Measurements from ENCODE around the gene GNPAT.

GNPAT gene

GRCh38 chr1:231213831-231214573 lies 27.0 kb upstream of the GNPAT start:
- DNase-seq (ENCODE audit: low spot score): no peak

DNA sequence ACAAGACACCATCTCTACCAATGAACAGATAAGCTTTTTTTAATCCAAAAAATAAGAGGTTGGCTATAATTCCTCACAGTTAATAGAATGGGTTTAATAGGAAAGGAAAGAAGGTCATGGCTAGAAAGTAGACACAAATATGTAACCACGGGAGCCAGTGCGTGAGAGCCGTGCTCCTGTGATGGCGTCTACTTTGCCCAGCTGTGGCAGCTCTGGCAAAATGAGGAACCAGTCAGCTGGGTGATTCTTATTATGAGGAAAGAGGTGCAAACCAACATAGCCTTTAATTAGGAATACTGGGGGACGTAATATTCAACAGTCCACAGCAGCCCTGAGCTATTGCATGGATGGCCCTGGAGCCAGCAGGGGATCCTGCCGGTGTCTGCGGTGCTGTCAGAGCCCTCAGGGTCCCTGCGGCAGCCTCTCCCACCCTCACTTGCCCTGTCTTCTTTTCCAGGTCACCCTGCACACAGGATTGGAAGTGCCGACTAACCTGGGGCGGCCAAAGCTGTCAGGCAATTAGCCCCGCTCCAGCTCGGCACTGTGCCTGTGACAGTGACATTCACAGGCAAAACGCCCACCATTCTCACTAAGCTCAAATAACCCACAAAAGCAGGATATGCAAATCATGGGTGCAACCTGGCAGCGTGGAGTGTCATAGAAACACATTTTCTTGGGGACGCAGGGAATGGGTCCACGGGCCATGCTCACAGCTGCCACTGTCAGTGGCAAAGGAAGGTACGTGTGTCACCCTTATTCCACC lies 25.9 kb upstream of the GNPAT start:
- DNase-seq (ENCODE audit: low spot score): no peak

DNA sequence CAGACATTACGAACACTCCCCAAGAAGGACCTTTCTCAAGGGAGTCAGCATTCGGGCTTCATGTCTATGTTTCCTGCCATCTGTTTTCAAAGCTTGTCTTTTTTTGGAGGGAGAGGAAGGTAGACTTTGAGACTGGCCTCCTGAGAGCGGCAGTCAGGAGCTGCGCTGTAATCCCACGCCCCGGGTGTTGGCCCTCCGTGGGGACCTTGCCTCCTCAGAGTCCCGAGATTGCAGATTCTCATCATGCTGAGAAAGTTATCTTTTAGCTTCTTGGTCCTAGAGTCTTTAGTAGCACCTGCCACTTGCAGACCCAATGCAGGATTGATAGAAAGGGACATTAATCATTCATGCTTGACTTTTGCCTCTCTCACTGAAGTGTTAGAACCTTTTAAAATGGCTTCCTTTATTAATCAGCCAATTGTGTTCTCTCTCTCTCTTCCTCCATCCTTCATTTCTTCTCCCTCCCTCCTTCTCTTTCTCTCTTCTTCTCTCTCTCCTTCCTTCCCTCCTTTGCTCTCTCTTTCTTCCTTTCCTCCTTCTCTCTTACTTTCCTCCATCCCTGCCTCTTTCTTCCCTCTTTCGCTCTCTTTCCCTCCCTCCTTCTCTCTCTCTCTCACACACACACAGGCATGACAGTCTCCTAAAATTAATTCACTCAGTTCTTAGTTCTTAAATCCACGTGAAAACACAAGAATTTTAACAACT lies 25.2 kb upstream of the GNPAT start:
- no peak for DNase-seq (ENCODE audit: low spot score)

DNA sequence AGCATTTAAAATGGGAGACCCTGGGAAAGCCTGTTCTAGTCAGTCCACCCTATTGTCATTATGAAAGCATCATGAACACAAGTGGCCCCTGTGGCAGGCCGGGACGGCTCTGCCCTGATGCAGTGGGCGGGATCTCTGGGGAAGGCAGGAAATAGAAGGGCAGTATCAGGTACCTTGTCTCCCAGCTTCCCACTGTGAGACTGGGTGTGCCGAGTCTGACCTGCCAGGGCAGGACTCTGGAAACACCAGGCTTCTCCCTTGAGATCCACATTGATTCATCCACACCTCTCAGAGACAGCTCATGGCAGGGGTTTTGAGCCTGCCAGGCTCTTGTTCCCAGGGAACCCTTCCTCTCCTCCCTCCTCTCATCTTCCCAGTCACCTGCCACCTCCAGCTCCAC lies 24.5 kb upstream of the GNPAT start:
- DNase-seq (ENCODE audit: low spot score): no peak

DNA sequence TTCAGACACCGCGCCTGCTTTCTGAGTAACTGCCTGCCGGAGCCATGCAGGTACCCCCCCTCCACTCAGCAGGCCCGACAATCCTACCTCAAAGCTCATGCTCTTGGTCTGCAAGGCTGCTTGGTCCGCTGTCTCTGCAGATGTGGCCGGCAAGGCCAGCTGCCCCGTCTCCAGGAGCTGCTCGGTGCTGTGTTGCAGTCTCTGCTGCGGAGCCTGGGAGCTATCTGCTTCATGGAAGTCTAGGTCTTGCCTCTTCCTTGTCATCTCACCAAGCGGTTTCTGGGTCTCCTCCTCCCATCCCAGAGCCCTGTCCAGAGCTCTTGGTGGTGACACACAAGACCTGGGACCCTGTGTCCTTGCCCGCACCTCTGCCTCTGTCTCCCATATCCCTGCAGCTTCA lies 24.0 kb upstream of the GNPAT start:
- no peak for DNase-seq (ENCODE audit: low spot score)

GRCh38 chr1:231218078-231218477 lies 22.9 kb upstream of the GNPAT start:
- DNase-seq (ENCODE audit: low spot score): no peak

- no peak for DNase-seq (ENCODE audit: low spot score)
Measured at GRCh38 chr1:231219422-231220401, 21.3 kb upstream of the GNPAT start.

DNA sequence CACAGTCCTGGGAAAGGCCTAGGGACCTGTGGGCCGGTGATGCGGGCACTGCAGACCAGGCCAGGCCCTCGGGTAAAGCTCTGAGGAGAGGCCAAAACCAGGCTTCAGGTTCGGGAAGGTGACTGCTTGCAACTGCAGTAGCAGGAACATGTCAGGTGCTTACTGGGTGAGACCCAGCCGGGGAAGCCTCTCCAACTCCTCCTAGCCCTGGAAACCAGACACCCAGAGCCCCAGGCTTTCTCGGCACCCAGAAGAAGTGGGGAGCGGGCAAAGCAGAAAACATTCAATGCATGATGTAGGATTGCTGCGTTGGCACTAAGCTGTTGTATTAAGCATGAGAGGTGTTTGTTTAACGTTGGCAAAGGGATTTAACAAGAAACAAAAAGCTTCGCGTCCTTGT lies 20.2 kb upstream of the GNPAT start:
- no peak for DNase-seq (ENCODE audit: low spot score)

GRCh38 chr1:231226156-231226555 lies 14.9 kb upstream of the GNPAT start:
- no peak for DNase-seq (ENCODE audit: low spot score)

GRCh38 chr1:231231511-231231910 lies 9.5 kb upstream of the GNPAT start:
- DNase-seq (ENCODE audit: low spot score): no peak

- no peak for DNase-seq (ENCODE audit: low spot score)
Measured at GRCh38 chr1:231232870-231233734, 7.9 kb upstream of the GNPAT start.

- DNase-seq (ENCODE audit: low spot score): no peak
Measured at GRCh38 chr1:231233735-231234417, 7.1 kb upstream of the GNPAT start.

- DNase-seq (ENCODE audit: low spot score): no peak
Measured at GRCh38 chr1:231234506-231234905, 6.5 kb upstream of the GNPAT start.

DNA sequence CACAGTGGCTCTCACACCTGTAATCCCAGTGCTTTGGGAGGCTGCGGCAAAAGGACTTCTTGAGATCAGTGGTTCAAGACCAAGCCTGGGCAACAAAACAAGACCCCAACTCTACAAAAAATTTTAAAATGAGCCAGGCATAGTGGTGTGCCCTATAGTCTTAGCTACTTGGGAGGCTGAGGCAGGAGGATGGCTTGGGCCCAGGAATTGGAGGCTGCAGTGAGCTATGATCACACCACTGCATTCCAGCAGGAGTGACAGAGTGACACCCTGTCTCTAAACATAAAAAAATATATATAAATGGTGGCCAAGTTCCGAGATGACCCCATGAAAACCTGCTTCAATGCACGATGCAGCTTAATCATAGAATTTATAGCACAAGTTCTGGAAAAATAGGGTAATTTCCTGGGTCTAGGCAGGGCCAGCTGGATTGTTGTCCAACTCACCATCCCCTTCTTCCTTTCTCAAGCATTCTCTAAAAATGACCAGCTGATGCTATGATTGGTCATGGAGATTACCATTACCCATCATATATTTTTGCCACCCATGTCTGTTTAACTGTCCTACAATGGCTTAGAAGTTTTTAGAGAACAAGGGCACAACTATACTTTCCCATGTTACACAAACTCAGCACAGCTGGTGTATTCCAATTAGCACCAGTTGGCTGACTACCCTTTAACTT lies 5.3 kb upstream of the GNPAT start:
- DNase-seq (ENCODE audit: low spot score): no peak

DNA sequence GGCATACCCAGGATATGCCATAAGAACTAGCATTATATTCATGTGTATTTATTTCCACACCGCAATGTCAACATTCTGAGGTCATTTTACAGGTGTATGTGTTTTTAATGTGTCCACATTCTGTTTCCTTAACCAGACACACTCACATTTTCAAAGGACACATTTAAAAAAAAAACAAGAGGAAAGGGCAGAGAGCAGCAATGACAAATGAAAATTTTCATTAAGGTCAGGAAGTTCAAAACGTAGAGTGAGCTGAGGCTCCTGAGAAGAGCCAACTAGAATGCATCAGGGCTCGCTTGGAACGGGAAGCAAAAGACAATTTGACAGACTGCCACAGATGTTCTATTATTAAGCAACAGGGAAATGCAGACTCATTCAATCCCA lies 4.8 kb upstream of the GNPAT start:
- DNase-seq (ENCODE audit: low spot score): no peak

DNA sequence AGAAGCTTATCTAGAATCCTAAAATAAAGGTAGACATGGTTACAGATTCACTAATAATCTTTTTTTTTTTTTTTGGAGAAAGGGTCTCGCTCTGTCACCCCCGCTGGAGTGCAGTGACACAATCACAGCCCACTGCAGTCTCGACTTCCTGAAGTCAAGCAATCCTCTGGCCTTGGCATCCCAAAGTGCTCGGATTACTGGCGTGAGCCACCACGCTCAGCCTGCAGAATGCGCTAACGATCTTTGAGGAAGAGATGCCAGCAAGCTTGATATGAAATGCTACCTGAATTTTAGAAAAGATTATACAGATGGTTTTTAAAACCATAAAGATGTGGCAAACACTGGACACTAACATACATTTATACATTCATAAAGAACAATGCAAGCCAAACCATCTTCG lies 4.1 kb upstream of the GNPAT start:
- DNase-seq (ENCODE audit: low spot score): no peak

DNA sequence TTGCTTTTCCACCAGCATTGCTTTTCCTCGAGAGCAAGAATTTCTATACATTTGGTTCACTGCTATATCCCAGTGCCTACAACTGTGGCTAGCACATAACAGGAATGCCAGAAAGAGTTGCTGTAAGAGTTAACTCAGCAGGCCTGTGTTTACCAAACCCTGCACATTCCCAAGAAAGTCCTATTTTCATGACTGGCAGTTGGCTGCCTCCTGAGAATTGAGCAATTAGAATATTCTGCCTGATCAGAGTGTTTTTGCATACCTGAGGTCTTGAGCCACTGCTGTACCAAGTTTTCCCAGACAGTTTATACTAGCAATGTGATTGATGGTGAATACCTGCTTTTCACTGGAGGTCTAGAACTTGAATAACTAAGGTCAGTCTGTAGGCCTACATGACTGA lies 2.7 kb upstream of the GNPAT start:
- DNase-seq (ENCODE audit: low spot score): no peak

GRCh38 chr1:231240531-231240882 lies 505 bp upstream of the GNPAT start:
- DNase-seq (ENCODE audit: low spot score): no peak

DNA sequence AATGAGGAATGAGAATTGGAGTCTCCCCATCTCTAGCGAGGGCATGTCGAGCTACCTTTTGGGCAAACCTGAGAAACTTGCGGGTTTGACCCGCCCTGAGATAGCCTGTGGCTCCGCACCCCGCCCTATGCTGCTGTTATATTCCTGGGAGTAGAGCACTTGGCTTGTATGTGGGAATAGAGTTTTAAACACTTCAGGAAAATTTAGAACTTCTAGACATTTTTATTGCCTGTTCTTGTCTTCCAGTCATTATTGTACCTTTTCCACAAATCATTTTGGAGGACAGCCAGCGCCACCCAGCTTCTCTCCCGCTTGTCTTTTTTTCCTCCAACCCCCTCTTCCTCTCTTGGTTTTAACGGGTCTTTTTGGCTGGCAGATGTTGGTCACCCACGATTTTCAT lies 738 bp downstream of the GNPAT start:
- no peak for DNase-seq (ENCODE audit: low spot score)

Data from SK-N-DZ (cell line).